ENCODE measurements around the gene DNER.

DNA sequence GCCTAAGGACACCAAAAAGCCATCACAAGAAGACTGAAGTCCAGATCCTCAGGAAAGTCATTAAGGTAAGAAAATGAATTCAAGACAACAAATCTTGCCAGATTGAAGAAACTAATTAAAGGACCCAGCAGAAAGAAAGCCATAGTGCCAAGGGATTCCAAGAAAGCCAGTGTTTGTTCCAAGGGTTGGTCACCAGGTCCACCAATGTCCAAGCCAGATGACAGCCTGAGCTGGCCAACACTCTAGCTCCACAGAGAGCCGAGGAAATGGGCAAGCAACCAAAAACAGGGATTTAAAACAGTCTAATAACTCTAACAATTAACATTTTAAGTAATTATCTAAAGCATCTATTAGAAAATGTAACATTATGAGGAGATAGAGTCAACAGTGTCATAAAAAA lies 49.2 kb downstream of the DNER start:
- TF ChIP-seq, protein P1, sequence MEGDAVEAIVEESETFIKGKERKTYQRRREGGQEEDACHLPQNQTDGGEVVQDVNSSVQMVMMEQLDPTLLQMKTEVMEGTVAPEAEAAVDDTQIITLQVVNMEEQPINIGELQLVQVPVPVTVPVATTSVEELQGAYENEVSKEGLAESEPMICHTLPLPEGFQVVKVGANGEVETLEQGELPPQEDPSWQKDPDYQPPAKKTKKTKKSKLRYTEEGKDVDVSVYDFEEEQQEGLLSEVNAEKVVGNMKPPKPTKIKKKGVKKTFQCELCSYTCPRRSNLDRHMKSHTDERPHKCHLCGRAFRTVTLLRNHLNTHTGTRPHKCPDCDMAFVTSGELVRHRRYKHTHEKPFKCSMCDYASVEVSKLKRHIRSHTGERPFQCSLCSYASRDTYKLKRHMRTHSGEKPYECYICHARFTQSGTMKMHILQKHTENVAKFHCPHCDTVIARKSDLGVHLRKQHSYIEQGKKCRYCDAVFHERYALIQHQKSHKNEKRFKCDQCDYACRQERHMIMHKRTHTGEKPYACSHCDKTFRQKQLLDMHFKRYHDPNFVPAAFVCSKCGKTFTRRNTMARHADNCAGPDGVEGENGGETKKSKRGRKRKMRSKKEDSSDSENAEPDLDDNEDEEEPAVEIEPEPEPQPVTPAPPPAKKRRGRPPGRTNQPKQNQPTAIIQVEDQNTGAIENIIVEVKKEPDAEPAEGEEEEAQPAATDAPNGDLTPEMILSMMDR (conservative IDR thresholded peaks at IDR 0.05; ENCODE audit: low read length), result no peak
- no peak for TF ChIP-seq EZH2phosphoT487 (IDR thresholded peaks at IDR 0.05; ENCODE audit: borderline replicate concordance)

Measured in Loucy (cell line).